HepG2 (cell line): ENCODE measurements around the gene SPATA21. TPM values are rescaled to one million over a fixed set of nuclear protein-coding genes. Genes with fewer than 3 reads are reported as not detected.

Experiments used
- CEBPB ChIP-seq: IDR thresholded peaks from 2 replicates; pipeline ENCODE4 v1.6.1; 2011; ENCODE audit warnings: low read depth, low read length, improper control_type of control experiment, borderline replicate concordance
- DNMT1 ChIP-seq: sonication (generic); formaldehyde crosslinking; IDR thresholded peaks from 2 replicates; pipeline ENCODE4 v1.5.1; 2020; ENCODE audit warnings: mild to moderate bottlenecking, missing genetic modification reagents
- FLYWCH1 ChIP-seq: sonication (generic); formaldehyde crosslinking; IDR thresholded peaks from 2 replicates; pipeline ENCODE4 v1.8.1; 2023; ENCODE audit warnings: mild to moderate bottlenecking, missing genetic modification reagents
- FOXP1 ChIP-seq, 2 experiments: fragments of 450-650 bp in 1 of 2; IDR thresholded peaks; 2 replicates each; pipeline ENCODE4 v1.6.1; 2017 to 2018; ENCODE audit warnings: antibody characterized with exemption in 1 of 2
- HIVEP1 ChIP-seq: sonication (generic); formaldehyde crosslinking; IDR thresholded peaks from 2 replicates; pipeline ENCODE4 v1.4.0; 2020; ENCODE audit warnings: mild to moderate bottlenecking, missing genetic modification reagents
- KDM3A ChIP-seq: IDR thresholded peaks from 2 replicates; pipeline ENCODE4 v1.6.1; 2018; ENCODE audit warnings: low read depth, missing compliant biosample characterization
- NR2F1 ChIP-seq, 2 experiments: fragments of 450-650 bp in 1 of 2; formaldehyde crosslinking in 1 of 2; IDR thresholded peaks; 2 replicates each; pipeline versions ENCODE4 v1.5.0 to v1.6.1; 2016 to 2020; ENCODE audit warnings: mild to moderate bottlenecking in 1 of 2, missing compliant biosample characterization in 1 of 2, missing genetic modification reagents in 1 of 2, moderate library complexity in 1 of 2
- PAF1 ChIP-seq: IDR thresholded peaks from 2 replicates; pipeline ENCODE4 v1.6.1; 2016; ENCODE audit warnings: missing genetic modification reagents, missing compliant biosample characterization
- RAD21 ChIP-seq: fragments of 450-650 bp; formaldehyde crosslinking; IDR thresholded peaks from 2 replicates; pipeline ENCODE4 v1.5.0; 2020; ENCODE audit warnings: mild to moderate bottlenecking
- ZBTB7A ChIP-seq: sonication (generic); formaldehyde crosslinking; IDR thresholded peaks from 2 replicates; pipeline ENCODE4 v1.8.0; 2022; ENCODE audit warnings: mild to moderate bottlenecking, missing genetic modification reagents
- ZNF235 ChIP-seq: sonication (generic); formaldehyde crosslinking; IDR thresholded peaks from 2 replicates; pipeline ENCODE4 v1.8.1; 2023; ENCODE audit warnings: mild to moderate bottlenecking, missing genetic modification reagents, borderline replicate concordance
- ZNF460 ChIP-seq: sonication (generic); formaldehyde crosslinking; IDR thresholded peaks from 2 replicates; pipeline ENCODE4 v1.5.1; 2020; ENCODE audit warnings: missing genetic modification reagents, mild to moderate bottlenecking, borderline replicate concordance
- ZNF547 ChIP-seq: sonication (generic); formaldehyde crosslinking; IDR thresholded peaks from 2 replicates; pipeline ENCODE4 v1.5.1; 2020; ENCODE audit warnings: mild to moderate bottlenecking, missing genetic modification reagents
- ZNF550 ChIP-seq: sonication (generic); formaldehyde crosslinking; IDR thresholded peaks from 2 replicates; pipeline ENCODE4 v1.4.0; 2020; ENCODE audit warnings: mild to moderate bottlenecking, missing genetic modification reagents, borderline replicate concordance
- ZNF564 ChIP-seq: sonication (generic); formaldehyde crosslinking; IDR thresholded peaks from 2 replicates; pipeline ENCODE4 v1.8.1; 2023; ENCODE audit warnings: mild to moderate bottlenecking, missing genetic modification reagents
- ZNF577 ChIP-seq: sonication (generic); formaldehyde crosslinking; IDR thresholded peaks from 2 replicates; pipeline ENCODE4 v1.4.0; 2020; ENCODE audit warnings: mild to moderate bottlenecking, low read depth, missing genetic modification reagents, borderline replicate concordance
- ZNF678 ChIP-seq: sonication (generic); formaldehyde crosslinking; IDR thresholded peaks from 2 replicates; pipeline ENCODE4 v1.4.0; 2020; ENCODE audit warnings: mild to moderate bottlenecking, missing genetic modification reagents
- ZNF781 ChIP-seq: sonication (generic); formaldehyde crosslinking; IDR thresholded peaks from 2 replicates; pipeline ENCODE4 v1.5.1; 2020; ENCODE audit warnings: borderline replicate concordance, mild to moderate bottlenecking, missing genetic modification reagents; ENCODE audit errors: not compliant biosample characterization
- polyA plus RNA-seq, 8 experiments: library from polyadenylated mRNA; depleted of rRNA in 3 of 8; stranded (reverse) in 7 of 8; unstranded in 1 of 8; fragments of >200 nt; fragmentation: Illumina TruSeq in 4 of 8; extraction: Trizol in 4 of 8; gene quantifications; 2 replicates each; pipeline versions ENCODE4 v1.2.1 to v1.2.3, GENCODE V29; 2011 to 2016; ENCODE audit warnings: low read depth in 4 of 8, missing spikeins in 1 of 8, mixed read lengths in 1 of 8; ENCODE audit not compliant: insufficient read depth in 1 of 8
- total RNA-seq, 5 experiments: library from RNA; depleted of rRNA; stranded (reverse); fragments of >200 nt; fragmentation: Illumina TruSeq; extraction: Trizol; gene quantifications; 2 replicates each; pipeline ENCODE4 v1.2.3, GENCODE V29; 2016; ENCODE audit warnings: low read depth in 1 of 5
- TF ChIP-seq, protein P1 (sequence below): sonication (generic); formaldehyde crosslinking; IDR thresholded peaks from 2 replicates; pipeline ENCODE4 v1.5.0; 2020; ENCODE audit warnings: mild to moderate bottlenecking, missing genetic modification reagents
- TF ChIP-seq, protein P2 (sequence below): sonication (generic); formaldehyde crosslinking; IDR thresholded peaks from 2 replicates; pipeline ENCODE4 v1.5.0; 2020; ENCODE audit warnings: mild to moderate bottlenecking, low read depth, missing genetic modification reagents, borderline replicate concordance
- TF ChIP-seq, protein P3 (sequence below): sonication (generic); formaldehyde crosslinking; IDR thresholded peaks from 2 replicates; pipeline ENCODE4 v1.8.1; 2023; ENCODE audit warnings: missing genetic modification reagents, mild to moderate bottlenecking, borderline replicate concordance
- TF ChIP-seq, protein P4 (sequence below): sonication (generic); formaldehyde crosslinking; conservative IDR thresholded peaks from 2 replicates; pipeline ENCODE4 v1.4.0; 2020; ENCODE audit warnings: missing genetic modification reagents
- TF ChIP-seq, protein P5 (sequence below): IDR thresholded peaks from 2 replicates; pipeline ENCODE4 v1.6.1; 2016; ENCODE audit warnings: missing biosample characterization, missing genetic modification reagents, low read depth

SPATA21 gene
- total and polyA plus RNA-seq, 2 of the 13 experiments (the other 11 are each of a cell fraction or from before 2014, with no cell fraction given) = 0.80 to 1.4 TPM

DNA sequence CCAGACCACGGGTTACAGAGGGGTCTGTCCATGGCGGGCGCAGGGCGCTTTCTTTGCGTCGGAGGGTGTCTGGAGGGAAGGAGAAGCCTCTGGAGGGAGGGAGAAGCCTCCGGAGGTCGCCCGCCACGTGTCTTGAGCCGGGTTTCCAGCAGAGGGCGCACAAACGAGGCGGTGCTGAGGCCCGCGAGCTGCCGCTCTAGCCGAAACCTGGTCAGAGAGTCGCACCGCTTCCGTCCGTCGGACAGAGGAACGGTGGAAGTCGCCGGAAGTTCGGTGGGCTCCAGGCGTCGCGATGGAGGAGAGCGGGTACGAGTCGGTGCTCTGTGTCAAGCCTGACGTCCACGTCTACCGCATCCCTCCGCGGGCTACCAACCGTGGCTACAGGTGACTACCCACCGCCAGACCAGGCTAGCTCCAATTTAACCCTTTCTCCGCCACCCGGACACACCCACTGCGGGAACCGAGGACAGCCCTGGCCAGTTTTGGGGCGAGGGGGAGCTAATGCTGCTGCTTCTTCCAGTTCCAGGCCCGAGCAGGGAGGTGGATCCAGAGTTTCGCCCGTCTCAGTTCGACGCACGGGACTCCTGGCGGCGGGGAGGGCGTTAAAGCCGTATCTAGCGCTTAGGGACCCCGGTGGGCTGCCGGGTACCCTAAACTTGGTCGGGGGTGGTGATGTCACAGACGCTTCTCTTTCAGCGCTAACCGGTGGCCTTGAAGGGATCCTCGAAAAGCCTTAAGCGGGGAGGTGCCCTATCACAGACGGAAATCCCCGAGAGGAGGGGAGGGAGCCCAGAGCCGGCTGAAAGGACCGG, 3.5 kb upstream of the SPATA21 start, which contains the start of gene NECAP2 (continued):
- no peak for TF ChIP-seq FOXP1 (IDR thresholded peaks at IDR 0.05)
- no peak for TF ChIP-seq FOXP1 (CRISPR knock-in tag; IDR thresholded peaks at IDR 0.05)
- TF ChIP-seq CEBPB = no peak
- TF ChIP-seq KDM3A = peak; percentile 84; the same call in 1 of the 2 replicates
- no peak for TF ChIP-seq FLYWCH1 (CRISPR knock-in tag)
- TF ChIP-seq, protein P1, sequence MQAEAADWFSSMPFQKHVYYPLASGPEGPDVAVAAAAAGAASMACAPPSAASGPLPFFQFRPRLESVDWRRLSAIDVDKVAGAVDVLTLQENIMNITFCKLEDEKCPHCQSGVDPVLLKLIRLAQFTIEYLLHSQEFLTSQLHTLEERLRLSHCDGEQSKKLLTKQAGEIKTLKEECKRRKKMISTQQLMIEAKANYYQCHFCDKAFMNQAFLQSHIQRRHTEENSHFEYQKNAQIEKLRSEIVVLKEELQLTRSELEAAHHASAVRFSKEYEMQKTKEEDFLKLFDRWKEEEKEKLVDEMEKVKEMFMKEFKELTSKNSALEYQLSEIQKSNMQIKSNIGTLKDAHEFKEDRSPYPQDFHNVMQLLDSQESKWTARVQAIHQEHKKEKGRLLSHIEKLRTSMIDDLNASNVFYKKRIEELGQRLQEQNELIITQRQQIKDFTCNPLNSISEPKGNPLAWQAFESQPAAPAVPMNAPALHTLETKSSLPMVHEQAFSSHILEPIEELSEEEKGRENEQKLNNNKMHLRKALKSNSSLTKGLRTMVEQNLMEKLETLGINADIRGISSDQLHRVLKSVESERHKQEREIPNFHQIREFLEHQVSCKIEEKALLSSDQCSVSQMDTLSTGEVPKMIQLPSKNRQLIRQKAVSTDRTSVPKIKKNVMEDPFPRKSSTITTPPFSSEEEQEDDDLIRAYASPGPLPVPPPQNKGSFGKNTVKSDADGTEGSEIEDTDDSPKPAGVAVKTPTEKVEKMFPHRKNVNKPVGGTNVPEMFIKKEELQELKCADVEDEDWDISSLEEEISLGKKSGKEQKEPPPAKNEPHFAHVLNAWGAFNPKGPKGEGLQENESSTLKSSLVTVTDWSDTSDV (CRISPR knock-in tag) = 0 out of 2 replicates have a peak, but pooled peaks have one; percentile 41
- TF ChIP-seq PAF1 (CRISPR knock-in tag) = no peak
- TF ChIP-seq, protein P2, sequence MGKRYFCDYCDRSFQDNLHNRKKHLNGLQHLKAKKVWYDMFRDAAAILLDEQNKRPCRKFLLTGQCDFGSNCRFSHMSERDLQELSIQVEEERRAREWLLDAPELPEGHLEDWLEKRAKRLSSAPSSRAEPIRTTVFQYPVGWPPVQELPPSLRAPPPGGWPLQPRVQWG (CRISPR knock-in tag) = no peak
- TF ChIP-seq ZNF460 (CRISPR knock-in tag) = no peak; the same call in 1 of the 2 replicates
- TF ChIP-seq, protein P3, sequence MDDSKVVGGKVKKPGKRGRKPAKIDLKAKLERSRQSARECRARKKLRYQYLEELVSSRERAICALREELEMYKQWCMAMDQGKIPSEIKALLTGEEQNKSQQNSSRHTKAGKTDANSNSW = no peak; the same call in 1 of the 2 replicates
- TF ChIP-seq HIVEP1 (CRISPR knock-in tag) = no peak
- 0 out of 2 replicates have a peak, but pooled peaks have one; percentile 16 for TF ChIP-seq ZNF547 (CRISPR knock-in tag)
- TF ChIP-seq RAD21 = peak; percentile 71
- TF ChIP-seq, protein P4, sequence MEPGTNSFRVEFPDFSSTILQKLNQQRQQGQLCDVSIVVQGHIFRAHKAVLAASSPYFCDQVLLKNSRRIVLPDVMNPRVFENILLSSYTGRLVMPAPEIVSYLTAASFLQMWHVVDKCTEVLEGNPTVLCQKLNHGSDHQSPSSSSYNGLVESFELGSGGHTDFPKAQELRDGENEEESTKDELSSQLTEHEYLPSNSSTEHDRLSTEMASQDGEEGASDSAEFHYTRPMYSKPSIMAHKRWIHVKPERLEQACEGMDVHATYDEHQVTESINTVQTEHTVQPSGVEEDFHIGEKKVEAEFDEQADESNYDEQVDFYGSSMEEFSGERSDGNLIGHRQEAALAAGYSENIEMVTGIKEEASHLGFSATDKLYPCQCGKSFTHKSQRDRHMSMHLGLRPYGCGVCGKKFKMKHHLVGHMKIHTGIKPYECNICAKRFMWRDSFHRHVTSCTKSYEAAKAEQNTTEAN = peak; percentile 60; the same call in 1 of the 2 replicates
- 0 out of 2 replicates have a peak, but pooled peaks have one; percentile 70 for TF ChIP-seq ZNF235
- no peak for TF ChIP-seq ZNF577 (CRISPR knock-in tag)
- peak; percentile 43; the same call in 1 of the 2 replicates for TF ChIP-seq ZNF564
- no peak for TF ChIP-seq ZNF781
- no peak for TF ChIP-seq ZBTB7A
- 0 out of 2 replicates have a peak, but pooled peaks have one; percentile 59 for TF ChIP-seq ZNF678 (CRISPR knock-in tag)
- TF ChIP-seq ZNF550 (CRISPR knock-in tag) = no peak
- TF ChIP-seq, protein P5, sequence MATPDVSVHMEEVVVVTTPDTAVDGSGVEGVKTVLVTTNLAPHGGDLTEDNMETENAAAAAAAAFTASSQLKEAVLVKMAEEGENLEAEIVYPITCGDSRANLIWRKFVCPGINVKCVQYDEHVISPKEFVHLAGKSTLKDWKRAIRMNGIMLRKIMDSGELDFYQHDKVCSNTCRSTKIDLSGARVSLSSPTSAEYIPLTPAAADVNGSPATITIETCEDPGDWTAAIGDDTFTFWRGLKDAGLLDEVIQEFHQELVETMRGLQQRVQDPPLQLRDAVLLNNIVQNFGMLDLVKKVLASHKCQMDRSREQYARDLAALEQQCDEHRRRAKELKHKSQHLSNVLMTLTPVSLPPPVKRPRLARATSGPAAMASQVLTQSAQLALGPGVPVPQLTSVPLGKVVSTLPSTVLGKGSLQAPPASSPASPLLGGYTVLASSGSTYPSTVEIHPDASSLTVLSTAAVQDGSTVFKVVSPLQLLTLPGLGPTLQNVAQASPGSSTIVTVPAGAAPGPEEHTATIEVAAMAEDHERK = no peak
- TF ChIP-seq DNMT1 (CRISPR knock-in tag) = no peak
- no peak for TF ChIP-seq NR2F1 (CRISPR knock-in tag; IDR thresholded peaks at IDR 0.05)
